ENCODE data around the gene PLEKHA5.
"Not testable (repeated sequence)": the region's sequence is repeated elsewhere in the genome, so short reads cannot be mapped to it uniquely, and the experiment has no call there.

The PLEKHA5 gene

GRCh38 chr12:19155981-19156734 is 26.6 kb downstream of the PLEKHA5 start:
- in situ Hi-C loops (cut with HindIII; ENCODE audit: low pct_unique_long_range_greater_than_20kb, low sequenced_read_pairs) = no loop called here
- DNase-seq (ENCODE audit: low read depth in 1 of 2, low spot score in 1 of 2) = no peak
- TF ChIP-seq JUND (IDR thresholded peaks at IDR 0.05; ENCODE audit: low read depth) = no peak

DNA sequence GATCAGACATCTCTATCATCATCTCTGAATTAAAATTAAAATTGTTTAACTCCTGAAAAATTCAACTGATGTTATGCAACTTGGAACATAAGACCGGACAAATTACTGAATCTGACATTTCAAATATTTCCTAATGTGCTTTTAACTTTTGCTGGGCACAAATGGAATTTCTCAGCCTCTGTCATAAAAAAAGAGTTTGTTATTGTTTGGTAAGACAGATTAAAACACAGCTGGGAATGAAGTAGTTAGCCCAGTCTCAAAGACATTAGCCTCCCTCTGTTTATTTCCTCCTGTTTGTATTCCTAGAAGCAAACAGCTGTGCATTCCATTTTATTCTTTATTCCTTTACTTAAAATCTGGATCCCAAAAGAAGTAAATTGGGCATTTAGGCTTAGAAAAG is 29.4 kb downstream of the PLEKHA5 start:
- no peak for TF ChIP-seq JUND (IDR thresholded peaks at IDR 0.05; ENCODE audit: low read depth)
- in situ Hi-C loops (cut with HindIII; ENCODE audit: low pct_unique_long_range_greater_than_20kb, low sequenced_read_pairs) = no loop called here
- no peak for DNase-seq (ENCODE audit: low read depth in 1 of 2, low spot score in 1 of 2)

DNA sequence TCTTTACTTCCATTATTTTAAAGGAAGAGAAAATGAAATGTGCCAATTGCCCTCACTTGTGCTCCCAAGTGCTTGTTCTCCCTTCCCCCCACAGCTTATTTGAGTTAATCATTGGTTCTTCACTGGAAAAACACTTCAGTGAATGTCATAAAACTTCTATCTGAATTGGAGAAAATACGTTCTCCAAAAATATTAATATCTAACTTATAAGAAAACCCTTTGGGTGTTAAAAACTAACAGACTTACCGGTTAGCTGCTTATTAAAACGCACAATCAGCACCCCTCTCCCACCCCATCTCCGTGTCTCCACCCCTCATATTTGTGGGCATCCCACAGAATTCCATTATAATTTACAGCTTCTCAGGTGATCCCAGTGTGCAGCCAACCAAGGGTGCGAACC is 31.7 kb downstream of the PLEKHA5 start:
- TF ChIP-seq JUND (IDR thresholded peaks at IDR 0.05; ENCODE audit: low read depth) = no peak
- in situ Hi-C loops (cut with HindIII; ENCODE audit: low pct_unique_long_range_greater_than_20kb, low sequenced_read_pairs) = no loop called here
- no peak for DNase-seq (ENCODE audit: low read depth in 1 of 2, low spot score in 1 of 2)

- DNase-seq (ENCODE audit: low read depth in 1 of 2, low spot score in 1 of 2) = peak in 1 of 2 experiments; percentile 65
- TF ChIP-seq JUND (IDR thresholded peaks at IDR 0.05; ENCODE audit: low read depth) = no peak
- in situ Hi-C loops (cut with HindIII; ENCODE audit: low pct_unique_long_range_greater_than_20kb, low sequenced_read_pairs) = no loop called here
Observed at GRCh38 chr12:19165451-19165850, 35.9 kb downstream of the PLEKHA5 start.

- DNase-seq (ENCODE audit: low read depth in 1 of 2, low spot score in 1 of 2) = no peak
- in situ Hi-C loops (cut with HindIII; ENCODE audit: low pct_unique_long_range_greater_than_20kb, low sequenced_read_pairs) = no loop called here
- no peak for TF ChIP-seq JUND (IDR thresholded peaks at IDR 0.05; ENCODE audit: low read depth)
Observed at GRCh38 chr12:19166387-19166786, 36.9 kb downstream of the PLEKHA5 start.

GRCh38 chr12:19166956-19167355 is 37.4 kb downstream of the PLEKHA5 start:
- in situ Hi-C loops (cut with HindIII; ENCODE audit: low pct_unique_long_range_greater_than_20kb, low sequenced_read_pairs) = no loop called here

GRCh38 chr12:19167708-19168107 is 38.2 kb downstream of the PLEKHA5 start:
- no peak for TF ChIP-seq JUND (IDR thresholded peaks at IDR 0.05; ENCODE audit: low read depth)
- no peak for DNase-seq (ENCODE audit: low read depth in 1 of 2, low spot score in 1 of 2)
- in situ Hi-C loops (cut with HindIII; ENCODE audit: low pct_unique_long_range_greater_than_20kb, low sequenced_read_pairs) = no loop called here

More at GRCh38 chr12:19166956-19167355, 37.4 kb downstream of the PLEKHA5 start:
- no peak for TF ChIP-seq JUND (IDR thresholded peaks at IDR 0.05; ENCODE audit: low read depth)
- no peak for DNase-seq (ENCODE audit: low read depth in 1 of 2, low spot score in 1 of 2)

GRCh38 chr12:19168644-19169043 is 39.1 kb downstream of the PLEKHA5 start:
- TF ChIP-seq JUND (IDR thresholded peaks at IDR 0.05; ENCODE audit: low read depth) = no peak
- in situ Hi-C loops (cut with HindIII; ENCODE audit: low pct_unique_long_range_greater_than_20kb, low sequenced_read_pairs) = no loop called here
- DNase-seq (ENCODE audit: low read depth in 1 of 2, low spot score in 1 of 2) = no peak

- DNase-seq (ENCODE audit: low read depth in 1 of 2, low spot score in 1 of 2) = no peak
- in situ Hi-C loops (cut with HindIII; ENCODE audit: low pct_unique_long_range_greater_than_20kb, low sequenced_read_pairs) = no loop called here
- TF ChIP-seq JUND (IDR thresholded peaks at IDR 0.05; ENCODE audit: low read depth) = no peak
Observed at GRCh38 chr12:19169222-19169621, 39.7 kb downstream of the PLEKHA5 start.

DNA sequence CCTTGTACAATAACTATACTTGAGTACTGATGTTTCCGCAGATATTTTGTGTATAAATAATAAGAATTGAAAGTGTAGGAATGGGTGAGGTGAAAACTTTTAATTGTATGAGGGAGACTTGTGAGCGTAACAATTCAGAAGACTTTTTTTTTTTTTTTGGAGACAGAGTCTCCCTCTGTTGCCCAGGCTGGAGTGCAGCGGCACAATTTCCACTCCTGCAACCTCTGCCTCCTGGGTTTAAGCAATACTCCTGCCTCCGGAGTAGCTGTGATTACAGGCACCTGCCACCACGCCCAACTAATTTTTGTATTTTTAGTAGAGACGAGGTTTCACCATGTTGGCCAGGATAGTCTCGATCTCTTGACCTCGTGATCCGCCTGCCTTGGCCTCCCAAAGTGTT is 40.8 kb downstream of the PLEKHA5 start:
- DNase-seq (ENCODE audit: low read depth in 1 of 2, low spot score in 1 of 2); in situ Hi-C loops (cut with HindIII; ENCODE audit: low pct_unique_long_range_greater_than_20kb, low sequenced_read_pairs): not testable (repeated sequence)

DNA sequence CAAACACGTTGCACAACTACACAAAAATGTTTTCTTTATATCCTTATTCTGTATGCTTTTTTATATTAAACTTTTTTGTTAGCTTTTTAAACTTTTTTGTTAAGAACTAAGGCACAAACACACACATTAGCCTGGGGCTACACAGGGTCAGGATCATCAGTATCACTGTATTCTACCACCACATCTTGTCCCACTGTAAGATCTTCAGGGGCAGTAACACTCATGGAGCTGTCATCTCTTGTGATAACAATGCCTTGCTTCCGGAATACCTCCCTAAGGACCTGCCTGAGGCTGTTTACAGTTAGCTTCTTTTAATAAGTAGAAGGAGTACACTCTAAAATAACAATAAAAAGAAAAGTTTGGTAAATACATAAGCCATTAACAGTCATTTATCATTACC is 42.2 kb downstream of the PLEKHA5 start:
- in situ Hi-C loops (cut with HindIII; ENCODE audit: low pct_unique_long_range_greater_than_20kb, low sequenced_read_pairs) = no loop called here
- DNase-seq (ENCODE audit: low read depth in 1 of 2, low spot score in 1 of 2) = no peak

GRCh38 chr12:19177754-19178153 is 48.2 kb downstream of the PLEKHA5 start:
- DNase-seq (ENCODE audit: low read depth in 1 of 2, low spot score in 1 of 2) = no peak
- no peak for TF ChIP-seq JUND (IDR thresholded peaks at IDR 0.05; ENCODE audit: low read depth)
- in situ Hi-C loops (cut with HindIII; ENCODE audit: low pct_unique_long_range_greater_than_20kb, low sequenced_read_pairs) = no loop called here

More for the DNA sequence above, 42.2 kb downstream of the PLEKHA5 start:
- no peak for TF ChIP-seq JUND (IDR thresholded peaks at IDR 0.05; ENCODE audit: low read depth)

GRCh38 chr12:19179986-19180385 is 50.5 kb downstream of the PLEKHA5 start:
- in situ Hi-C loops (cut with HindIII; ENCODE audit: low pct_unique_long_range_greater_than_20kb, low sequenced_read_pairs) = no loop called here
- no peak for DNase-seq (ENCODE audit: low read depth in 1 of 2, low spot score in 1 of 2)
- TF ChIP-seq JUND (IDR thresholded peaks at IDR 0.05; ENCODE audit: low read depth) = no peak

Data from T47D (cell line).